Mesothelial cell of epicardium (in vitro differentiated cells): ENCODE data around the gene CDH23. TPM values are rescaled to one million over a fixed set of nuclear protein-coding genes. Genes with fewer than 3 reads are reported as not detected.

Source experiments
- DNase-seq, 2 experiments: peaks; one replicate each; pipeline ENCODE4 v3.0.0; 2021; ENCODE audit warnings: low spot score in 2 of 2; ENCODE audit not compliant: unreplicated experiment in 2 of 2
- H3K27ac Mint-ChIP-seq: 2 replicates; pipeline ENCODE4 v1.8.0; 2021; ENCODE audit warnings: mixed read lengths
- H3K27me3 Mint-ChIP-seq: 2 replicates; pipeline ENCODE4 v1.8.0; 2021; ENCODE audit warnings: low read depth, mixed read lengths
- H3K36me3 Mint-ChIP-seq: 2 replicates; pipeline ENCODE4 v1.8.0; 2021; ENCODE audit warnings: mixed read lengths
- H3K4me1 Mint-ChIP-seq: 2 replicates; pipeline ENCODE4 v1.8.0; 2021; ENCODE audit warnings: mixed read lengths
- H3K4me3 Mint-ChIP-seq: 2 replicates; pipeline ENCODE4 v1.8.0; 2021; ENCODE audit warnings: mild to moderate bottlenecking, moderate library complexity, mixed read lengths
- H3K9me3 Mint-ChIP-seq: 2 replicates; pipeline ENCODE4 v1.8.0; 2021; ENCODE audit warnings: mixed read lengths
- total RNA-seq: library from RNA; stranded (reverse); gene quantifications from 3 replicates; pipeline ENCODE4 v1.2.1, GENCODE V29; 2021
- TF ChIP-seq, protein P1 (sequence below): fragments of 200-600 bp; sonication (generic); IDR thresholded peaks from one replicate; pipeline ENCODE4 v1.5.0; 2021; ENCODE audit warnings: antibody characterized with exemption; ENCODE audit not compliant: unreplicated experiment

CDH23 gene
- total RNA-seq, 1 donor from 2014 or later = 2.5 TPM

DNA sequence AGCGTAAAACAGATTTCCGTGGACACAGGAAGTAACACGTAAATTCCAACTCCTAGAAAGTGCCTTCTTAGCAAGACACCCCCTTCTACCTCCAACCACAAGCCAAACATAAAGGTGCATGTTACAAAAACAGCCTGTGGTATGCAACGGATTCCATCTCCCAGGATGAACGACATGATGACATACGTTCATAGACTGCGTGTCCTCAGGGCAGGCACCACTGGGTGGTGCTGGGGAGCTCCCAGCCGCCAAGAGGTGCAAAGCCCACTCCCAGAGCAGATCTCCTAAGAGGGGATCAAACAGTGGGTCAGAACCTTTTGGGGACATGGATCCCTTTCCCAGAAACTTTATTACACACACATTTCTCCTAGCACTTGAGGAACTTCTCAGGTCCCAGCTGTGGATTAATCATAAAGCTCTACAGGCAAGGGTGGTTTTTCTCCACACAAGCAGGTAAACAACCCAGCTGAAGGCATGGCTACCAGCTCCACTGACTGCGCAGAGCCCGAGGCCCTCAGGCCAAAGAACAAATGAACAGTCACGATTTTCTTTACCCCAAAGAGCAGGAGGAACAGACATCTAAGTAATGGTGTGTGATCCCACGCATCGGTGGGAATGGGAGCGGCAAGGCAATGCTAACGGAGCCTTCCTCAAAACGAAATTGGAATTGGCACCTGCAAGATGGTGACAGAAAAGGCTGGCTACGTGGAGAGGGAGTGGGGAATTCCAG, 440.5 kb downstream of the CDH23 start:
- TF ChIP-seq, protein P1, sequence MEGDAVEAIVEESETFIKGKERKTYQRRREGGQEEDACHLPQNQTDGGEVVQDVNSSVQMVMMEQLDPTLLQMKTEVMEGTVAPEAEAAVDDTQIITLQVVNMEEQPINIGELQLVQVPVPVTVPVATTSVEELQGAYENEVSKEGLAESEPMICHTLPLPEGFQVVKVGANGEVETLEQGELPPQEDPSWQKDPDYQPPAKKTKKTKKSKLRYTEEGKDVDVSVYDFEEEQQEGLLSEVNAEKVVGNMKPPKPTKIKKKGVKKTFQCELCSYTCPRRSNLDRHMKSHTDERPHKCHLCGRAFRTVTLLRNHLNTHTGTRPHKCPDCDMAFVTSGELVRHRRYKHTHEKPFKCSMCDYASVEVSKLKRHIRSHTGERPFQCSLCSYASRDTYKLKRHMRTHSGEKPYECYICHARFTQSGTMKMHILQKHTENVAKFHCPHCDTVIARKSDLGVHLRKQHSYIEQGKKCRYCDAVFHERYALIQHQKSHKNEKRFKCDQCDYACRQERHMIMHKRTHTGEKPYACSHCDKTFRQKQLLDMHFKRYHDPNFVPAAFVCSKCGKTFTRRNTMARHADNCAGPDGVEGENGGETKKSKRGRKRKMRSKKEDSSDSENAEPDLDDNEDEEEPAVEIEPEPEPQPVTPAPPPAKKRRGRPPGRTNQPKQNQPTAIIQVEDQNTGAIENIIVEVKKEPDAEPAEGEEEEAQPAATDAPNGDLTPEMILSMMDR = no peak

DNA sequence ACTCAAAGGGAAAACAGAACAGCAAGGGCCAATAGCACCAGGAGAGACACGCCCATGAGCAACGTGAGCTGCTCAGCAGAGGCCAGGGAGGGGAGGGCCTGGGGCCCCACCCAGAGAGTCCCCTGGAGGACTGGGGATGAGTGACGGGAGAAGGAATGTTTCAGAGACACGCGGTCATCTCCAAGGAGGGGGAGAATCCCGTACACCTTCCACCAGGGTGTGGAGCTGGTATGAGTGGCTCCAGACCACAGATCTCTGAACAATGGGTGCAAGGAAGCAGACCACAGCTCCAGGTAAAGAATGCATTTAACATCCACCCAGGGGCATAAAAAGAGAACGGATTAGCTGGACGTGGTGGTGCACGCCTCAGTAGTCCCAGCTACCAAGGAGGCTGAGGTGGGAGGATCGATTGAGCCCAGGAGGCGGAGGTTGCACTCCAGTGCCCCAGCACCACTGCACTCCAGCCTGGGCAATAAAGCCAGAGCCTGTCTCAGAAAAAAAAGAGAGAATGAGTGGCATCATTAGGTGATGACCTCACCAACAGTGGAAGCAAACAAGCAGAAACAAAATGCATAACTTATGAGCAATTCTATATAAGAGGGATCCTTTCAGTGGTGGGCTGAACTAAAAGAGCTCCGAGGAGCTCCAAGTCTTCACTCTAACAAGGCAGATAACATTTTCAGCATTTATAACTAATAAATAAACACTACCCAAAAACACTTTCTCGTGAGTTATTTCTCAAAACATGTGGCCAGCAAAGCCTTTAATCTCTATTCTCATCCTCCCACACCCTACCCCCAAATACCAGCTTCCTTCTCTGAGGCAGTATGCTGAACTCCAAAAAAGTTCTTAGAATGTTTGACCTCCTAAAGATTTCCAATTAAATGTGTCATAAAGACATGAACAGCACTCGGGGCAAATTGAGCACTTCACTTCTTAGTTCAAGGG, 441.8 kb downstream of the CDH23 start:
- Mint-ChIP-seq H3K4me1 (peaks cover 51% of the 10 kb centered on the region), H3K27ac (peak overlapping the region; percentile 96), H3K27me3 (no peaks in the 10 kb centered on the region), H3K4me3 (no peak overlapping the region), H3K36me3 (no peaks in the 10 kb centered on the region), H3K9me3 (no peaks in the 10 kb centered on the region)
- DNase-seq = no peak
- TF ChIP-seq, protein P1 = no peak

More for the DNA sequence above, 440.5 kb downstream of the CDH23 start:
- no peaks in the 10 kb centered on the region for H3K27me3 Mint-ChIP-seq
- no peaks in the 10 kb centered on the region for H3K36me3 Mint-ChIP-seq
- no peaks in the 10 kb centered on the region for H3K9me3 Mint-ChIP-seq
- no peak for DNase-seq
- peak overlapping the region; percentile 96 for H3K27ac Mint-ChIP-seq
- peaks cover 51% of the 10 kb centered on the region for H3K4me1 Mint-ChIP-seq
- H3K4me3 Mint-ChIP-seq = no peak overlapping the region

DNA sequence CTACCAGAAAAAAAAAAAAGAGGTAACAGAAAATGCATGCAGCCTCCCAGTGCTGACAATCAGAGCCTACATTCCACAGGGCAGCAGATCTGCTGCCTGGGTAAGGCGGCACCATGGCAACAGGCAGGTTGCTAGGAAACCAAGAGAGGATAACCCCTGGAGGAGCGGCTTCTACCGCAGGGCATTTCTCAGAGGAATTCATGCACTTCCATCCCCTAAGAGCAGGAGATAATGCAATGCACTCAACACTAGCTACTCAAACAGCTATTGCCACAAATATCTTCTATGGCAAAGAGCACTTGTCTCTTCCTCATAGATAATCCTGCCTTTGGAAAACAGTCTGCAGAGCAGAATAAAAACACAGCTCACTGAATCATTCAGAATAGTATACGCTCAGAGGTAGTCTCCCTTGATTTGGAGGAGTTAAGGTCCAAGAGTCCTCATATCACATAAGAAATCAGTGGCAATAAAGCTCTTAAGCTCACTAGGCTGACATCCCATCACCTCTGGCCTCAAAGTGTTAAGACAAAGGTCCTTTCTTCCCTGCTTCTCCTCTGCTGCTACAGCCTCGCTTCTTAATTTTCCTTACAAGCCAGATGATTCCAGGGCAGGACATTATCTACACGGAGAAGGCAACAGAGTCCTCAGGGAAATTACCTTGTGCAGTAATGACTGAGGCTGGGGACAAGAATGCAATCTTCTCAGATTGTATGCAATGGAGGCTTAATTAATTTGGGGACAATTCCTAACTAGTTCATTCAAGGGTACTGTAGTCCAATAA, 443.6 kb downstream of the CDH23 start:
- Mint-ChIP-seq H3K4me1 (peaks cover 51% of the 10 kb centered on the region), H3K27me3 (no peaks in the 10 kb centered on the region)
- TF ChIP-seq, protein P1 = no peak

DNA sequence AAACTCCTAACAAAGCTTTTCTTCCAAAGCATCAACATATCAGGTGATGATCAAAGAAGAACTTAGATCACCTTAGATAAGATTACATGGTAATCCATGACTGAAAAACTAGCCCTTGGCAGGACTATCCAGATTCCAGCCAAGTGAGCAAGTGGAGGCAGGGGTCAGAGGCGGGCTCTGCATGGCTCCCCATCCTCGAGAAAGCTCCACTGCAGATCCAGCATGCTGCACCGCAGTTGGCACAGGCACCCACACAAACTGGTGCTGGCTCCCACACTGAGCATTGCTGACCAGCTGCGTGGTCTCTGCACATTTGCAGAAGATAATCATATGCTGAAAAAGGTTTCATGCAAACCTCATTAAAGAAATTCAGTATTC, 444.2 kb downstream of the CDH23 start:
- no peaks in the 10 kb centered on the region for H3K27me3 Mint-ChIP-seq
- no peak for DNase-seq
- no peak overlapping the region for H3K4me3 Mint-ChIP-seq
- H3K27ac Mint-ChIP-seq = peak overlapping the region; percentile 96
- peaks cover 48% of the 10 kb centered on the region for H3K4me1 Mint-ChIP-seq
- TF ChIP-seq, protein P1 = no peak
- H3K9me3 Mint-ChIP-seq = peaks cover 2% of the 10 kb centered on the region
- no peaks in the 10 kb centered on the region for H3K36me3 Mint-ChIP-seq

More for the DNA sequence above, 443.6 kb downstream of the CDH23 start:
- H3K9me3 Mint-ChIP-seq = peaks cover 2% of the 10 kb centered on the region
- H3K36me3 Mint-ChIP-seq = no peaks in the 10 kb centered on the region
- H3K27ac Mint-ChIP-seq = peak overlapping the region; percentile 96
- peak; percentile 77 to 90 for DNase-seq
- H3K4me3 Mint-ChIP-seq = no peak overlapping the region

DNA sequence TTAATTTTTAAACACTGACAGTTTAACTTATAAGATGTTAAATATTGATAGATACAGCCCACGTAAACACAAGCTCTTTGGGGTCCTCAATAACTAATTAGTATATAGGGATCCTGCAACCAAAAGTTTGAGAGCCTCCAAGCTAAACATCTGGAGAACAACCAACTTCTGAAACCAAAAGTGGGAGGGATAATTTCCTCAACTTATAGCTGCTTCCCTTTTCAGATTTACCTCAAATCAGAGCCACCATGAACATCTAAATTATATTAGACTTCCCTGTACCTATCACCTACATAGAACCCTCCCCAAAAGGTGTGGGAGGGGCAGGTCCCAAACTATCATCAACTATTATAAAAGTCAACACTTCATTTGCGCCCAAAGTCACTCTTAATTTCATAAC, 445.7 kb downstream of the CDH23 start:
- Mint-ChIP-seq H3K4me1 (peaks cover 35% of the 10 kb centered on the region), H3K27me3 (no peaks in the 10 kb centered on the region), H3K36me3 (no peaks in the 10 kb centered on the region), H3K27ac (no peak overlapping the region), H3K4me3 (no peak overlapping the region), H3K9me3 (peaks cover 2% of the 10 kb centered on the region)
- TF ChIP-seq, protein P1 = no peak
- no peak for DNase-seq
